PC-9 (cell line): ENCODE results near the gene WDFY3. TPM values are rescaled to one million over a fixed set of nuclear protein-coding genes. Genes with fewer than 3 reads are reported as not detected.

Experiments
- BruUV-seq: library from RNA; stranded (reverse); fragments of 400-500 nt; replicated peaks from 2 replicates; lab custom pipeline; 2021; lab: Mats Ljungman, UMichigan
- CTCF ChIA-PET: fragments of 300-600 bp; sonication (Branson Sonifier 250); formaldehyde crosslinking; loops from one replicate; lab custom pipeline; 2022; ENCODE audit warnings: antibody characterized with exemption; lab: Charles Lee
- POLR2A ChIA-PET: fragments of 300-600 bp; sonication (Branson Sonifier 250); formaldehyde crosslinking; loops from one replicate; lab custom pipeline; 2022; ENCODE audit warnings: antibody characterized with exemption; ENCODE audit not compliant: unreplicated experiment; lab: Charles Lee
- DNase-seq, 2 experiments: peaks; one replicate each; pipeline versions ENCODE4 v3.0.0 to v3.0.0-alpha.2; 2015 to 2022; ENCODE audit warnings: mixed read lengths in 1 of 2
- H2AFZ ChIP-seq: fragments of 200-600 bp; sonication (generic); 2 replicates; pipeline ENCODE4 v1.8.1; 2017; ENCODE audit warnings: antibody characterized with exemption
- H3F3A ChIP-seq: fragments of 200-600 bp; sonication (generic); 2 replicates; pipeline ENCODE4 v1.8.1; 2017; ENCODE audit warnings: antibody characterized with exemption, mild to moderate bottlenecking, low read depth; ENCODE audit not compliant: insufficient read depth
- H3K27ac ChIP-seq: fragments of 200-600 bp; sonication (generic); 2 replicates; pipeline ENCODE4 v1.6.1; 2016; ENCODE audit warnings: mixed run types
- H3K27me3 ChIP-seq: fragments of 200-600 bp; sonication (generic); 2 replicates; pipeline ENCODE4 v1.6.1; 2016; ENCODE audit warnings: low read depth, mixed run types; ENCODE audit not compliant: insufficient read depth
- H3K36me3 ChIP-seq: fragments of 200-600 bp; sonication (generic); 2 replicates; pipeline ENCODE4 v1.6.1; 2016; ENCODE audit warnings: low read depth, mixed run types
- H3K4me1 ChIP-seq: fragments of 200-600 bp; sonication (generic); replicated peaks from 2 replicates; pipeline ENCODE4 v1.6.1; 2016; ENCODE audit warnings: mixed run types; ENCODE audit not compliant: insufficient read depth
- H3K4me2 ChIP-seq: fragments of 200-600 bp; sonication (generic); 2 replicates; pipeline ENCODE4 v1.6.1; 2017; ENCODE audit warnings: mixed run types
- H3K4me3 ChIP-seq: fragments of 200-600 bp; sonication (generic); 2 replicates; pipeline ENCODE4 v1.6.1; 2016; ENCODE audit warnings: mixed run types
- H3K79me2 ChIP-seq: fragments of 200-600 bp; sonication (generic); 2 replicates; pipeline ENCODE4 v1.6.1; 2017; ENCODE audit warnings: low read depth, mixed run types
- H3K9me2 ChIP-seq: fragments of 200-600 bp; sonication (generic); 2 replicates; pipeline ENCODE4 v1.8.1; 2017; ENCODE audit warnings: mild to moderate bottlenecking; ENCODE audit not compliant: insufficient read depth
- H3K9me3 ChIP-seq: fragments of 200-600 bp; sonication (generic); 2 replicates; pipeline ENCODE4 v1.8.1; 2016; ENCODE audit warnings: low read depth; ENCODE audit not compliant: insufficient read depth
- H4K20me1 ChIP-seq: fragments of 200-600 bp; sonication (generic); 2 replicates; pipeline ENCODE4 v1.8.1; 2017; ENCODE audit not compliant: insufficient read depth
- EZH2 ChIP-seq: fragments of 200-600 bp; sonication (generic); IDR thresholded peaks from 2 replicates; pipeline ENCODE4 v1.8.0; 2017; ENCODE audit warnings: antibody characterized with exemption, low read depth
- intact Hi-C: fragments of 100-400 bp; cut with micrococcal nuclease; formaldehyde crosslinking; loops from one replicate; pipeline ENCODE4 v1.10.0; 2022; ENCODE audit not compliant: unreplicated experiment
- total RNA-seq: library from RNA; stranded (reverse); gene quantifications from 2 replicates; pipeline ENCODE4 v1.2.3, GENCODE V29; 2021
- TF ChIP-seq, protein P1 (sequence below): fragments of 200-600 bp; sonication (generic); conservative IDR thresholded peaks from 2 replicates; pipeline ENCODE4 v1.6.1; 2017; ENCODE audit warnings: mixed run types, antibody characterized with exemption, mild to moderate bottlenecking, moderate library complexity

WDFY3 gene
- total RNA-seq, 1 experiment from 2014 or later: 35.4 TPM

DNA sequence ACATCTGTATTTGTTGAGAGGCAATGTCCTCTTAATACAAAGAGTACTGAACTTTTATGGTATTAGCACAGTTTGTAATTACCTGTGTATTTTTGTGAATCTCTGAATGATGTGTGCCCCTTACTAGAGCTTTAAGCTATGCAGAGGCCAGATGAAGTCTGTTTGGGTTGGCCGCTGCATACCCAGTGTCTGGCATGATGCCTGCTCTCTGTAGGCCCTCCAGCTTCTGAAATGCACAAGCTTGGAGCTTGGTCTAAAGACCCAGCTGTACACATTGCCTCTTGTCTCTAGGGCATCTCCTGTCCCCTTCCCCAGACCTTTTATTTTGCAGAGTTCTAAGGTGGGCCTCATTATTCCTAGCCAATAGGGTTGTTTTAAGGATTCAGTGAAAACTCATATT, 315.0 kb downstream of the WDFY3 start:
- H3K9me3 ChIP-seq: peaks cover 4% of the 10 kb centered on the region; the same call in 1 of the 2 replicates
- H4K20me1 ChIP-seq: no peaks in the 10 kb centered on the region
- H3K27ac ChIP-seq: no peak overlapping the region
- H2AFZ ChIP-seq: no peak overlapping the region
- H3K27me3 ChIP-seq: no peaks in the 10 kb centered on the region
- no peak overlapping the region for H3K4me3 ChIP-seq
- ChIA-PET CTCF (no interaction called here), POLR2A (no interaction called here)
- no peaks in the 10 kb centered on the region for H3K9me2 ChIP-seq
- intact Hi-C loops: no loop called here
- peaks cover 2% of the 10 kb centered on the region; the same call in 1 of the 2 replicates for H3F3A ChIP-seq
- 0 out of 2 replicates have a peak, but pooled peaks cover 8% of the 10 kb centered on the region for H3K36me3 ChIP-seq
- no peaks in the 10 kb centered on the region for H3K4me1 ChIP-seq
- TF ChIP-seq, protein P1, sequence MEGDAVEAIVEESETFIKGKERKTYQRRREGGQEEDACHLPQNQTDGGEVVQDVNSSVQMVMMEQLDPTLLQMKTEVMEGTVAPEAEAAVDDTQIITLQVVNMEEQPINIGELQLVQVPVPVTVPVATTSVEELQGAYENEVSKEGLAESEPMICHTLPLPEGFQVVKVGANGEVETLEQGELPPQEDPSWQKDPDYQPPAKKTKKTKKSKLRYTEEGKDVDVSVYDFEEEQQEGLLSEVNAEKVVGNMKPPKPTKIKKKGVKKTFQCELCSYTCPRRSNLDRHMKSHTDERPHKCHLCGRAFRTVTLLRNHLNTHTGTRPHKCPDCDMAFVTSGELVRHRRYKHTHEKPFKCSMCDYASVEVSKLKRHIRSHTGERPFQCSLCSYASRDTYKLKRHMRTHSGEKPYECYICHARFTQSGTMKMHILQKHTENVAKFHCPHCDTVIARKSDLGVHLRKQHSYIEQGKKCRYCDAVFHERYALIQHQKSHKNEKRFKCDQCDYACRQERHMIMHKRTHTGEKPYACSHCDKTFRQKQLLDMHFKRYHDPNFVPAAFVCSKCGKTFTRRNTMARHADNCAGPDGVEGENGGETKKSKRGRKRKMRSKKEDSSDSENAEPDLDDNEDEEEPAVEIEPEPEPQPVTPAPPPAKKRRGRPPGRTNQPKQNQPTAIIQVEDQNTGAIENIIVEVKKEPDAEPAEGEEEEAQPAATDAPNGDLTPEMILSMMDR: no peak
- TF ChIP-seq EZH2: no peak
- H3K4me2 ChIP-seq: no peak overlapping the region
- no peak for DNase-seq
- no peaks in the 10 kb centered on the region for H3K79me2 ChIP-seq
- BruUV-seq: no TSS peak

DNA sequence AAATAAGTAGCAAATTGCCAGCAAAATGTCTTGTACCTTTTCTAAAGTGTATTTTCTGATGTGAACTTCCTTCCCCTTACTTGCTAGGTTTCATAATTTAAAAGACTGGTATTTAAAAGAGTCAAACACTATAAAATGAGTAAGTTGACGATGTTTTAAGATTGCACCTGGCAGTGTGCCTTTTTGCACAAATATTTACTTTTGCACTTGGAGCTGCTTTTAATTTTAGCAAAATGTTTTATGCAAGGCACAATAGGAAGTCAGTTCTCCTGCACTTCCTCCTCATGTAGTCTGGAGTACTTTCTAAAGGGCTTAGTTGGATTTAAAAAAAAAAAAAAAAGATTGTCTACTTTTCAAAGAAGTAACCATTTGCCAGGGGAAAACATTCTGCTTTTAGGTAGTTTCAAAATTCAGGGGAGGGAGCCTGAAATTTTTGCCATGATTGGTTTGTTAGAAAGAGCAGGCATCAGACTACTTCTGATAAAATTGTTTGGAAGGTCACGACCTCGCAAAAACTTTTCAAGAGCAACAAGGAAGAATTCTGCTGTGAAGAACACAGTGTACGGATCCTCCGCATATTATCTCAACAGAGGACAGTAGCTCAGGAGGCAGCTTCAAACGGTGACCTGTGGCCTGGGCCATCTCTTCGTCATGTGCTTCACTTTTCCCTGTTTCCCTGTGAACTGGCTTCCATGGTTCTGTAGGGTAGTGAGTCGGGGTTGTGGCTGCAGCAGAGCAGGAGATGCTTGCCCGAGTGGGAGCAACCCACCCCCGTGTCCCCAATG, 317.4 kb downstream of the WDFY3 start:
- Histone ChIP-seq H3F3A (peaks cover 2% of the 10 kb centered on the region; the same call in 1 of the 2 replicates), H3K27me3 (no peaks in the 10 kb centered on the region), H3K9me2 (no peaks in the 10 kb centered on the region), H3K4me3 (no peak overlapping the region), H3K9me3 (no peaks in the 10 kb centered on the region), H3K36me3 (peaks cover 10% of the 10 kb centered on the region; the same call in 1 of the 2 replicates), H3K4me2 (no peak overlapping the region), H3K79me2 (no peaks in the 10 kb centered on the region), H3K27ac (no peak overlapping the region), H2AFZ (no peak overlapping the region), H3K4me1 (no peaks in the 10 kb centered on the region), H4K20me1 (no peaks in the 10 kb centered on the region)
- intact Hi-C loops: no loop called here
- no TSS peak for BruUV-seq
- no peak for DNase-seq
- ChIA-PET POLR2A (no interaction called here), CTCF (interaction anchor here (0.7 kb wide), 1 partner anchor 570 kb away, joined by 3 read pairs; no protein-coding TSS in a partner anchor)
- no peak for TF ChIP-seq EZH2
- TF ChIP-seq, protein P1: no peak

DNA sequence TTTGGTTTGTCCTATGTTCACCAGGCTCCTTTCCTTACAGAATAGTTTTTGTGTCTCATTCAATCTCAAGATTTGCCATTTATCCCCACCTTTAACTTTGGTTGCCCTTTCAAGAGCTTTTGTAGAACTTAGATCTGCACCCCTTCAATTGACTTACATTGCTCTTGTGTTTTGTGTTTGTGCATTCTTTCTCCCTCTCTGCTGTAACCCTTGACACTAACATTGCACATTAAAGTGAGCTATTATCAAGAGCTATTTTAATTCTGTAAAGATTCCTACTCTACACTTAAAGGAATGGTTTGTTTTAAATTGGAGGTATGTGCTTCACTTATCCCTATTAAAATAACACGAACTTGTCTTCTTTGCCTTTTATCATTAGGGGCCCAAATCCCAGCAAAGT, 318.3 kb downstream of the WDFY3 start:
- H3K36me3 ChIP-seq: peaks cover 10% of the 10 kb centered on the region; the same call in 1 of the 2 replicates
- no TSS peak for BruUV-seq
- peaks cover 2% of the 10 kb centered on the region; the same call in 1 of the 2 replicates for H3F3A ChIP-seq
- no peak overlapping the region for H3K4me2 ChIP-seq
- no peaks in the 10 kb centered on the region for H3K4me1 ChIP-seq
- no peaks in the 10 kb centered on the region for H4K20me1 ChIP-seq
- TF ChIP-seq EZH2: no peak
- TF ChIP-seq, protein P1: no peak
- ChIA-PET POLR2A (no interaction called here), CTCF (no interaction called here)
- H2AFZ ChIP-seq: no peak overlapping the region
- H3K9me2 ChIP-seq: no peaks in the 10 kb centered on the region
- intact Hi-C loops: no loop called here
- no peak for DNase-seq
- H3K4me3 ChIP-seq: no peak overlapping the region
- no peaks in the 10 kb centered on the region for H3K79me2 ChIP-seq
- no peaks in the 10 kb centered on the region for H3K27me3 ChIP-seq
- H3K9me3 ChIP-seq: no peaks in the 10 kb centered on the region
- no peak overlapping the region for H3K27ac ChIP-seq
